OCI-LY3 (cell line): ENCODE data around the gene OR52A5.

Experiments
- CTCF ChIP-seq: fragments of 200-600, 300-600 bp; sonication (generic); IDR thresholded peaks from 2 replicates; pipeline ENCODE4 v1.5.1; 2014; ENCODE audit warnings: antibody characterized with exemption, low read length, low read depth
- EZH2phosphoT487 ChIP-seq: fragments of 200-600 bp; shearing (Covaris generic); IDR thresholded peaks from 2 replicates; pipeline ENCODE4 v1.6.1; 2018; ENCODE audit warnings: antibody characterized with exemption, mixed run types, low read depth

GRCh38 chr11:5159806-5160205, 21.6 kb upstream of the OR52A5 start:
- TF ChIP-seq CTCF (no peak), EZH2phosphoT487 (no peak)
